ENCODE measurements around the gene RTL9.
"Not testable (repeated sequence)": the region's sequence is repeated elsewhere in the genome, so short reads cannot be mapped to it uniquely, and the experiment has no call there.

The RTL9 gene

DNA sequence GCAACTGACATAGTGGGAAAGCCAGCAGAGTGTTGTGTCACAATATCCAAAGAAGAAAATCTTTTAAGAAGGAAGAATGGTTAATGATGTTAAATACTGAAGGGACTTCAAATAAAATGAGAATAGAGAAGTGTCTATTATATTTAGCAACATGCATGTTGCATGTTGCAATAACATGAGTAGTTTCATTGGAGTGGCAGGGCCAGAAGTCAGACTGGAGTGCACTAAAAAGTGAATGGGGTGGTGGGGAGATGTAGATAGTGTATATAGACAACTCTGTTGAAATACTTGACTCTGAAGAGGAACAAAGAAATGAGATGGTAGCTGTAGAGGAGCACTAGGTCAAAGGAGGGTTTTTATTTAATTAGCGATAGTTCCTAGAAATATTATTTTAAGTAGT, 31.3 kb upstream of the RTL9 start:
- H3K27ac Mint-ChIP-seq, result no peak overlapping the region
- H3K36me3 Mint-ChIP-seq, result no peaks in the 10 kb centered on the region
- no peak for DNase-seq (ENCODE audit: low spot score in 2 of 2)
- no peak for ATAC-seq
- peaks cover 4% of the 10 kb centered on the region for H3K9me3 Mint-ChIP-seq
- no peak overlapping the region for H3K4me3 Mint-ChIP-seq
- H3K4me1 Mint-ChIP-seq, result no peaks in the 10 kb centered on the region

DNA sequence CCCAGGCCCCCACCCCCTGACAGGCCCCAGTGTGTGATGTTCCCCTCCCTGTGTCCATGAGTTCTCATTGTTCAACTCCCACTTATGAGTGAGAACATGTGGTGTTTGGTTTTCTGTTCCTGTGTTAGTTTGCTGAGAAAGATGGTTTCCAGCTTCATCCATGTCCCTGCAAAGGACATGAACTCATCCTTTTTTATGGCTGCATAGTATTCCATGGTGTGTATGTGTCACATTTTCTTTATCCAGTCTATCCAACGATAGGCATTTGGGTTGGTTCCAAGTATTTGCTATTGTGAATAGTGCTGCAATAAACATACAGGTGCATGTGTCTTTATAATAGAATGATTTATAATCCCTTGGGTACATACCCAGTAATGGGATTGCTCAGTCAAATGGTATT, 30.0 kb upstream of the RTL9 start:
- H3K36me3 Mint-ChIP-seq; H3K4me1 Mint-ChIP-seq; ATAC-seq; DNase-seq (ENCODE audit: low spot score in 2 of 2); H3K4me3 Mint-ChIP-seq; H3K27ac Mint-ChIP-seq; H3K9me3 Mint-ChIP-seq: not testable (repeated sequence)

DNA sequence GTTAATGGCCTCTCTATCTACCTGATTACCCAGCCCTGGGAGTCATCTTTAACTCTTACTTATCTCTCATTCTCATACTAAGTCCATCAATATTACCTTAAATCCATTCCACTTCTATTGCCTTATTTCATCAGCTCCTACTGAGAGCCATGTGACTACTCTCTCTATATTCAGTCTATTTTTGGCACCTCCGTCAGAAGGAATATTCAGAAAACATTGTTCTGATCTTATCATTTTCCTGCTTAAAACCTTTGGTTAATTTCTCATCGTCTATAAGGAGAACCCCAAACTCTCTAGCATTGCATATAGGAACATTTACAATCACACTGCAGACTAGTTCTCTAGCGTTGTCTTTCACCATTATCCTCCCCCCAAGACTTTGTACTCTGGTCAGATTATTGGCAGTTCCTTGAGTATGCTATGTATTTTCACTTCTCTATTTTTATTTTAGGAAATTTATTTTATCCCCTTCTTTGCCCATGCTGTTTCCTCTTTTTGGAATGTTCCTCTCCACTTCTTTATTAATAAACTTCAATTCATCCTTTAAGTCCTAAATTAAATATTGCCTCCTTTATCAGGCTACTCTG, 27.1 kb upstream of the RTL9 start:
- H3K4me1 Mint-ChIP-seq, result no peaks in the 10 kb centered on the region
- ATAC-seq, result no peak
- no peaks in the 10 kb centered on the region for H3K9me3 Mint-ChIP-seq
- no peak overlapping the region for H3K27ac Mint-ChIP-seq
- H3K4me3 Mint-ChIP-seq, result no peak overlapping the region
- no peak for DNase-seq (ENCODE audit: low spot score in 2 of 2)
- no peaks in the 10 kb centered on the region for H3K36me3 Mint-ChIP-seq

DNA sequence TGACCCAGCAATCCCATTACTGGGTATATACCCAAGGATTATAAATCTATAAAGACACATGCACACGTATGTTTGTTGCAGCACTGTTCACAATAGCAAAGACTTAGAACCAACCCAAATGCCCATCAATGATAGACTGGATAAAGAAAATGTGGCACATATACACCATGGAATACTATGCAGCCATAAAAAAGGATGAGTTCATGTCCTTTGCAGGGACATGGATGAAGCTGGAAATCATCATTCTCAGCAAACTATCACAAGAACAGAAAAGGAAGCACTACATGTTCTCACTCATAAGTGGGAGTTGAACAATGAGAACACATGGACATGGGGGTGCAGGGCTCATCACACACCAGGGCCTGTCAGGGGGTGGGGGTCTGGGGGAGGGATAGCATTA, 25.2 kb upstream of the RTL9 start:
- not testable (repeated sequence) for H3K4me1 Mint-ChIP-seq; H3K4me3 Mint-ChIP-seq; DNase-seq (ENCODE audit: low spot score in 2 of 2); H3K9me3 Mint-ChIP-seq; ATAC-seq; H3K36me3 Mint-ChIP-seq; H3K27ac Mint-ChIP-seq

DNA sequence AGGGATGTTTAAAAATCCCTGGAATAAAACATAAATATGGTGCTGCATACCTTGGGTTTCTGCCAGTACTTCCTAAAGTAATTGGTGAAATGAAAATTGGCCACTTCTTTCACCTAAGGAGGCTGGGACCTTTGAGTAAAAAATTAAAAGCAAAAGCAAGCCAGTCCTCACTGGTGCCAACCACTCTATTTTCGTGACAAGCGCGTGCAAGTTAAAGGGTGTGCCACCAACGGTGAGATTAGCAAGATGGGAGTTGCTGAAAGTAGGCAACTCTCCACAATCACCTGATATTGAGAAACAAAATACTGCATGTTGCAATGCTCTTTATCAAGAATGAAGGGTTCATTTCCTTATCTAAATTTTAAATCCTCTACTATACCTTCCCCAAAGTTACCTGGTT, 19.7 kb upstream of the RTL9 start:
- Mint-ChIP-seq H3K9me3 (no peaks in the 10 kb centered on the region), H3K4me3 (no peak overlapping the region), H3K36me3 (no peaks in the 10 kb centered on the region), H3K4me1 (no peaks in the 10 kb centered on the region), H3K27ac (no peak overlapping the region)
- DNase-seq (ENCODE audit: low spot score in 2 of 2), result no peak
- no peak for ATAC-seq

DNA sequence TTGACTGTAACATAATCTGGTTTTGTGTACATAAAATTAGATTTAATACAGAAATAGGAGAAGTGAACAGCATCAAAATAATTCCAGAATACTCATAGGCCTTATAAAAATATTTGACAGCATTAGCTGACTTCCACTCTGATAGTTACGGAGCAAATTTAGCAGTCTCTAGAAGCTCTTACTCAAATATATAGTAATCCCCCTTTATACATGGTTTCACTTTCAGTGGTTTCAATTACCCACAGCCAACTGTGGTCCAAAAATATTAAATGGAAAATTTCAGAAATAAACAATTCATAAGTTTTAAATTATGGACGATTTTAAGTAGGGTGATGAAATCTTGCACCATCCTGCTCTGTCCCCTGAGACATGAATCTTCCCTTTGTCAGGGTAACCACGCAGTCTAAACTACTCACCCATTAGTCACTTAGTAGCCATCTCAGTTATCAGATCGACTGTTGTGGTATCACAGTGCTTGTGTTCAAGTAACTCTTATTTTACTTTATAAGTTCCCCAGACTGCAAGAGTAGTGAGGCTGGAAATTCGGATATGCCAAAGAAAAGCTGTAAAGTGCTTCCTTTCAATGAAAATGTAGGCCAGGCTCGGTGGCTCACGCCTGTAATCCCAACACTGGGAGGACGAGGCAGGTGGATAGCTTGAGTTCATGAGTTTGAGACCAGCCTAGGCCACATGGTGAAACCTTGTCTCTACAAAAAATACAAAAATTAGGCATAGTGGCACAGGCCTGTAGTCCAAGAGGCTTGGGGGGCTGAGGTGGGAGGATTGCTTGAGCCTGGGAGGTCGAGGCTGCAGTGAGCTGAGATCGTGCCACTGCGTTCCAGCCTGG, 17.2 kb upstream of the RTL9 start:
- ATAC-seq (peak; percentile 99), DNase-seq (ENCODE audit: low spot score in 2 of 2) (peak in 1 of 2 donors; percentile 47)
- H3K36me3 Mint-ChIP-seq, result no peaks in the 10 kb centered on the region
- H3K27ac Mint-ChIP-seq, result peak overlapping the region; percentile 93
- no peaks in the 10 kb centered on the region for H3K9me3 Mint-ChIP-seq
- no peak overlapping the region for H3K4me3 Mint-ChIP-seq
- no peaks in the 10 kb centered on the region for H3K4me1 Mint-ChIP-seq

DNA sequence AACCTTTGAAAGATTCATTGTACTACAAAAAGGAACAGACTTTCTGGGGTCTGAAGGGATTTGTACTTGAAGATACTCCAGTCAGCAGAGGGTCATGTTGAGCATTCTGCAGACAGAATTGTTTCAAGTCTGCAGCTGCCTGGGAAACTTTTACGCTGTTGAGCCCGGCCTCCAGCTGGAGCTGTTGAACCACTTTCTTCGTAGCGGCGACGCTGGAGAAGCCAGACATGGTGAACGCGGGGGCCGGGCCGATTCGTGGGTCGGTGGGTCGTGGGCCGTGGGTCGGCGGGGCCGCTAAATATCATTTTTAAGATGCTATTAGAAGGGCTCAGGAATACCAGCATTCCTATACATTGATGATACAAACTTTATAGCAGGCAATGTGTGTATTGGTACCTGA, 12.0 kb upstream of the RTL9 start:
- Mint-ChIP-seq H3K27ac (no peak overlapping the region), H3K9me3 (no peaks in the 10 kb centered on the region), H3K4me1 (no peaks in the 10 kb centered on the region), H3K4me3 (no peak overlapping the region), H3K36me3 (no peaks in the 10 kb centered on the region)
- ATAC-seq, result no peak
- no peak for DNase-seq (ENCODE audit: low spot score in 2 of 2)

DNA sequence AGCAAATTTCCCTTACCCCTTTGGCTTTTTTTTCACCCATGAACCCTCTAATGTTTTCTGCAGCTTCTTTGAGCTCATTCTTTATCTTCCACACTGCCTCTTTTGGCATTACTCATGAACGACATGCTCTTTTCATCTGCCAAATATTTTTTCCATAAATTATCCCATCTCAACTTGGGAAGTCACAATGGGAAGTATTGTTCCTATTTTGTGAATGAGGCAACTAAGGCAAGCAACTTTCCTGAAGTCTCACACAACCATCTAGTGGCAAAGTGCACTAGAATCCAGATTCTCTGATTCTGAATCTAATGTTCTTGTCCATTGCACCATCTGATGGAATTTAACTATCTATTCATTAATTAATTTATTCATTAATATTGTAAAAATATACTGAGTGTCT, 625 bp downstream of the RTL9 start:
- Mint-ChIP-seq H3K4me3 (no peak overlapping the region), H3K27ac (no peak overlapping the region), H3K9me3 (no peaks in the 10 kb centered on the region), H3K36me3 (no peaks in the 10 kb centered on the region), H3K4me1 (no peaks in the 10 kb centered on the region)
- no peak for DNase-seq (ENCODE audit: low spot score in 2 of 2)
- no peak for ATAC-seq

DNA sequence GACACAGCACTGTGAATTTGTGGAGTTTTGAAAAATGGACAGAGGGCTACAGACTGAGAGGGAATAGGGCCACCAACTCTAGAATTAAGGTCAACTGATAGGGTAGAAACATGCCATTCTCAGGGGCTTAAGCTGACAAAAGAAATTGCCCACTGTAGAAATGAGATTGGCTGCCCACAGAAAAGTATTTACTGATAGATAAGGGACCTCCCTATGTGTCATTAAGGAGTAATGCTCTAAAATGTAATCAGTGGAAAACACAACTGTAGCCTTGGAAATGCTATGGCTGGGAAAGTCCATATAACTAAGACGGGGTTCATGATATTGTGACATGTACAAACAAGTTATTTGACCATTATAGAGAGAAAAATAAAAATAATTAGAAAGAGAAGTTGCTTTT, 4.6 kb downstream of the RTL9 start:
- ATAC-seq (no peak), DNase-seq (ENCODE audit: low spot score in 2 of 2) (no peak)
- Mint-ChIP-seq H3K4me1 (no peaks in the 10 kb centered on the region), H3K27ac (no peak overlapping the region), H3K4me3 (no peak overlapping the region), H3K9me3 (no peaks in the 10 kb centered on the region), H3K36me3 (no peaks in the 10 kb centered on the region)

DNA sequence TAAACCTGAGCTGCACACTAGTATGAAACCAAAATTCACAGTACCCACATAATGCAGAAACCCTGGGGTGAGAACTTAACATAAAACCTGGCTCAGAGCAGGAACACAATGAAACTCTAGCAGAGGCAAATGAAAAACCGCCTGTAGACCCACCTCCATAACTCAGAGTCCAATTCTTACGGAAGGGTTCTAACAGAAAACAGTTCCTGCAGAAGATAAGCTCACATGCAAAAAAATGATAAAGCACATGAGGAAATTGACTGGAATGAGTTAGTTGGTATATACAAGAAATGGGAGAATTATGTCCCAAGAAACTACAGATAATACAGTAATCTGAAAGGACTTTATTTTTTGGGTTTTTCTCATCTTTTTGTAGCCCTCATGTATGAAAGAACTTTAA, 14.7 kb downstream of the RTL9 start:
- no peak for DNase-seq (ENCODE audit: low spot score in 2 of 2)
- ATAC-seq, result no peak
- H3K36me3 Mint-ChIP-seq, result no peaks in the 10 kb centered on the region
- no peak overlapping the region for H3K27ac Mint-ChIP-seq
- no peaks in the 10 kb centered on the region for H3K9me3 Mint-ChIP-seq
- H3K4me1 Mint-ChIP-seq, result no peaks in the 10 kb centered on the region
- no peak overlapping the region for H3K4me3 Mint-ChIP-seq

DNA sequence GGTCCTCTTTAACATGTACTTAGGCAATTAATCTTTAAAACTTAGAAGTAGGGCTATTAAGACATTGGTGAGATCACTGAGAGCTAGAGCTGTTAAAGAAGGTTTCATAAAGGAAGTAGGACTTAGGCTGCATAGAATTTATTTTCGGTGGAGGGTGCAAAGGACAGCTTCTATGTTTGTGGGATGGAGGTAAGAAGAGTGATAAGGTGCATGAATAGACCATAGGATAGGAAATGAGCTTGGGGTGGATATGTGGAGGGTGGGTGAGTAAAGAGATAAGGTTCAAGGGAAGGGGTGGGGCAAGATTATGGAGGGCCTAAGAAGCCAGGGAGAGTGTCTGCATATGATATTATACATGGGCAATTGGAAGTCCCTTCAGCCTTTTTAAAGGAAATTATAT, 15.9 kb downstream of the RTL9 start:
- no peaks in the 10 kb centered on the region for H3K9me3 Mint-ChIP-seq
- no peaks in the 10 kb centered on the region for H3K4me1 Mint-ChIP-seq
- ATAC-seq (no peak), DNase-seq (ENCODE audit: low spot score in 2 of 2) (no peak)
- H3K36me3 Mint-ChIP-seq, result no peaks in the 10 kb centered on the region
- no peak overlapping the region for H3K27ac Mint-ChIP-seq
- H3K4me3 Mint-ChIP-seq, result no peak overlapping the region

DNA sequence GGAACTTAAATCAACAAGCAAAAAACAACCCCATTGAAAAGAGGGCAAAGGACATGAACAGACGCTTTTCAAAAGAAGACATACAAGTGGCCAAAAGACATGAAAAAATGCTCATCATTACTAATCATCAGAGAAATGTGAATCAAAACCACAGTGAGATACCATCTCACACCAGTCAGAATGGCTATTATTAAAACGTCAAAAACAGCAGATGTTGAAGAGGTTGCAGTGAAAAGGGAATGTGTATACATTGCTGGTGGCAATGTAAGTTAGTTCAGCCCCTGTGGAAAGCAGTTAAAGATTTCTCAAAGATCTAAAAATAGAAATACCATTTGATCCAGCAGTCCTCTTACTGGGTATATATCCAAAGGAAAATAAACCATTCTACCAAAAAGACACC, 22.6 kb downstream of the RTL9 start:
- no peaks in the 10 kb centered on the region for H3K9me3 Mint-ChIP-seq
- DNase-seq (ENCODE audit: low spot score in 2 of 2), result no peak
- H3K4me1 Mint-ChIP-seq, result no peaks in the 10 kb centered on the region
- H3K4me3 Mint-ChIP-seq, result no peak overlapping the region
- no peak overlapping the region for H3K27ac Mint-ChIP-seq
- ATAC-seq, result no peak
- H3K36me3 Mint-ChIP-seq, result no peaks in the 10 kb centered on the region

DNA sequence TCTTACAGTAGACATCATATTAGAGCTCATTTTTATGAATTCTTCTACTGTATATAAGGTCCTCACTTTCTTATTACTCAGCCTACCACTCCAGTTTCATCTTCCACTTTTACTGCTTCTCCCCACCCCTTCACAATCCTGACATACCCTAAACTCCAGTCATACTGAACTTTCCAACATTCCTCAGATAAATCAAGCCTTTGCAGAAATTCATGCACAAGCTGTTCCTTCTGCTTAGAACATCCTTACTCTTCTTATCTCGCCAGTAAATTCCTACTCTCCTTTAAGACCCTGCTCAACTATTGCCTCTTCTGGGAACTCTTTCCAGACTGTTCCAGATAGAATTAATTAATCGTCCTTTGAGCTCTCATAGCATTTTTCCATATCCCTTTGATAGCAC, 24.8 kb downstream of the RTL9 start:
- no peaks in the 10 kb centered on the region for H3K9me3 Mint-ChIP-seq
- no peak overlapping the region for H3K4me3 Mint-ChIP-seq
- ATAC-seq (no peak), DNase-seq (ENCODE audit: low spot score in 2 of 2) (no peak)
- H3K36me3 Mint-ChIP-seq, result no peaks in the 10 kb centered on the region
- H3K4me1 Mint-ChIP-seq, result no peaks in the 10 kb centered on the region
- no peak overlapping the region for H3K27ac Mint-ChIP-seq

DNA sequence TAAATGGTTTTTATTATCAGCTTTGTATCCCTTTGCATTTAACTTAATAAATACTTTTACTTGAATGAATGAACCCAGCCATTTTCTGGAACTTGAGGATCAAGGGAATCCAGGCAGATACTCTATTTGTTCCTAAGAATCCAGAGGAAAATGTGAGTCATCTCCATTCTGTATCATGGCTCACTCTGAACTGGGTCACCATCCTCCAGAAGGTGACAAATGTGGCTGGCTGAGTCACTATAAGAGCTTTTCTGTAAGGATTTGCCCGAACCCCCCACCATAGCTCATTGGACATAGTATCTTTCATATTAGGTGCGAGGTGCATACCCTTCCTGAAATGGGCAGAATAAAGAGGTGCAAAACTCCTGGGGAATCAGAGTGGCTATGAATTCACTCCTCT, 25.8 kb downstream of the RTL9 start:
- ATAC-seq (no peak), DNase-seq (ENCODE audit: low spot score in 2 of 2) (no peak)
- H3K4me3 Mint-ChIP-seq, result no peak overlapping the region
- H3K4me1 Mint-ChIP-seq, result no peaks in the 10 kb centered on the region
- H3K9me3 Mint-ChIP-seq, result no peaks in the 10 kb centered on the region
- no peak overlapping the region for H3K27ac Mint-ChIP-seq
- H3K36me3 Mint-ChIP-seq, result no peaks in the 10 kb centered on the region

DNA sequence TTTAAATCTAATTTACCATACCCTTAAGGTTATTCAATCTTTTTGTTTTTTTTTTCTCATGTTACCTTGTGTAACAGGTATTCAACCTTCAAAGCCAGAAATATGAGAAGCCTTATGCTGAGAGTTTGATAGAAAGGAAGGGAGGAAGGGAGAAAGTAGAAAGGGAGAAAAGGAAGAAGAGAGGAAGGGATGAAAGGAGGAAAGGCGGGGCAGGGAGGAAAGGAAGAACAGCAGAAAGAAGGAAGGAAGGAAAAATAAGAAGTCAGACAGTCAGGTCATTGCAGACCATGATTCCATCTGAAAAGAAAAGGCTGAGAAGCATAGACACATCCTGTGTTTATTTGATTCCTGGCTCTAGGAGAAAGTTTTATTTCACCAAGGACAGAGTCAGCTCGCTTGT, 30.9 kb downstream of the RTL9 start:
- no peak overlapping the region for H3K27ac Mint-ChIP-seq
- no peaks in the 10 kb centered on the region for H3K4me1 Mint-ChIP-seq
- no peak for DNase-seq (ENCODE audit: low spot score in 2 of 2)
- H3K4me3 Mint-ChIP-seq, result no peak overlapping the region
- no peaks in the 10 kb centered on the region for H3K9me3 Mint-ChIP-seq
- ATAC-seq, result no peak
- H3K36me3 Mint-ChIP-seq, result no peaks in the 10 kb centered on the region

DNA sequence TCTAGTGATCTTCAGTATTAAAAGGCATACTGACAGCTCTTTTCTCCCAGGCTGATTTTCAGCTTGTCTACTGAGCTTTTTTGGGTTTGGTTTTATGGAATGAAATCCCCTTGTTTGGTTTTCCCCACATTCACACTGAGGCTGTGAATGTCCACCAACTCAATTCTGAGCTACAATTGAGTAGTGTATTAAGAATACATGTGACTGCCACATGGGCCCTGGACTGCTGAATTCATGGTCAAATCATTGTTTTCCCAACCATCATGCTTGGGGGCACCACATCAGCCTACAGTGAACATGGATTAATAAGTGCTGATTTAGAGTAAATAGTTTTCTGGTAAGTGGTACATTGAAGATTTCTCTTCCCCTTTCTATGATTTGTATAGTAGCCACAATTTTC, 32.4 kb downstream of the RTL9 start:
- Mint-ChIP-seq H3K9me3 (no peaks in the 10 kb centered on the region), H3K4me1 (no peaks in the 10 kb centered on the region), H3K4me3 (no peak overlapping the region), H3K36me3 (no peaks in the 10 kb centered on the region), H3K27ac (no peak overlapping the region)
- DNase-seq (ENCODE audit: low spot score in 2 of 2) (no peak), ATAC-seq (no peak)
